ENCODE results near the gene STK33.
A peak's percentile ranks its signal among the peaks of the same experiment; 100 is the strongest.

STK33 gene

GRCh38 chr11:8564526-8564925 lies 29.5 kb downstream of the STK33 start:
- no peak for DNase-seq (ENCODE audit: low read depth)
- TF ChIP-seq CTCF (IDR thresholded peaks at IDR 0.05; ENCODE audit: insufficient read depth, low read depth, low read length, missing control alignments), result no peak
- no peak overlapping the region for H3K4me3 ChIP-seq (ENCODE audit: low read length)

- no peak overlapping the region for H3K4me3 ChIP-seq (ENCODE audit: low read length)
- no peak for TF ChIP-seq CTCF (IDR thresholded peaks at IDR 0.05; ENCODE audit: insufficient read depth, low read depth, low read length, missing control alignments)
- no peak for DNase-seq (ENCODE audit: low read depth)
These were observed 32.6 kb downstream of the STK33 start for GRCh38 chr11:8561461-8561860.

DNA sequence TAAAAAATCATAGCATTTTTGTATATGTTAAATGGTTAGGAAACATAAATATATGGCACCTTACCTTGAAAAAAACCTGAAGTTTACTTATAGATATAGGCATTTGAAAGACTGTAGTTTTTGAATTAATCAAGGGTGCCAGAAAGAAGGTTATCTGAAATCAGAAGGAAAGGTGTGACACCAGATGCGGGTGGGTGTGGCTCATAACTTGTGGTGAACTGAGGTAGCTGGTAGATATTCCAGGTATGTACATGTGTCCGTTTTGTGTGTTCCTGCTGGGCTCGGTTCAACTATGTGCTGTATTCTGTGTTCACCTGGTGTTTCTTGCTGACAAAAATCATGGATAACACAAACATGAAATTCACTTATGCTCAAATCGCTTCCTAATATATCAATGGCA lies 35.6 kb downstream of the STK33 start:
- no peak overlapping the region for H3K4me3 ChIP-seq (ENCODE audit: low read length)
- no peak for DNase-seq (ENCODE audit: low read depth)
- no peak for TF ChIP-seq CTCF (IDR thresholded peaks at IDR 0.05; ENCODE audit: insufficient read depth, low read depth, low read length, missing control alignments)

DNA sequence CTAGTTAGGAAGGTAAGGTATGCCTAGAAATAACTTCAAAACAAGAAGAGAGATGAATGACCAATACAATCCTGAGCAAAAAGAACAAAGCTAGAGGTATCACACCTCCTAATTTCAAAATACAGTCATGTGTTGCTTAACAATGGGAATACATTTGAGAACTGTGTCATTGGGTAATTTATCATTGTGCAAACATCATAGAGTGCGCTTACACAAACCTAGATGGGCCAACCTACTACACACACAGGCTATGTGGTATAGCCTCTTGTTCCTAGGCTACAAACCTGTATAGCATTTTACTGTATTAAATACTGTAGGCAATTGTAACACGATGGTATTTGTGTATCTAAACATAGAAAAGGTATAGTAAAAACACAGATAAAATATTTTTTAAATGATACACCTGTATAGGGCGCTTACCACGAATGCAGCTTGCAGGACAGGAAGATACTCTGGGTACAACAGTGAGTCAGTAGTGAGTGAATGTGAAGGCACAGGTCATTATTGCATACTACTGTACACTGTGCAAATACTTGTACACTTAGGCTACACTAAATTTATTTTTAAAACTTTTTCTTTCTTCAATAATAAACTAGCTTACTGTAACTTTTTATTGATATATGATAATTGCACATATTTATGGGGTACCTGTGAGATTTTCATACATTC lies 48.2 kb downstream of the STK33 start:
- no peak for TF ChIP-seq CTCF (IDR thresholded peaks at IDR 0.05; ENCODE audit: insufficient read depth, low read depth, low read length, missing control alignments)
- no peak overlapping the region for H3K4me3 ChIP-seq (ENCODE audit: low read length)
- DNase-seq (ENCODE audit: low read depth), result peak; percentile 67

DNA sequence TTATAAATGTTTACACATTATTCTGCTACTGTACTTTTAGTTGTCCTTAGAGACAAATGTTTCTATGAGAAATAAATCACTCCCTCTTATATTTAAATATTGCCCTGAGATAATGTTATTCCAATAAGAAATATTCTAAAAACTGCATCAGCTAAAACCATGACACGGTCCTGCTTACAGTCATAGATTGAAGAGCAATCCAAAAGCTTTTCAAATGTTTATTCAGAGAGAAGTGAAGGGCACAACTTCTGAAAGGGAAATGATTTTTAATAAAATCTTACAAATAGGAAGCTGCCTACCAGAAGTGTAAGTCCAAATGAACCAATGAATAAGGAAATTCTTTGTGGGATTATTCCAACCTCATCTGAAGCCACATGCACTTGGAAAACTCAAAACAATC lies 49.2 kb downstream of the STK33 start:
- H3K4me3 ChIP-seq (ENCODE audit: low read length), result no peak overlapping the region
- no peak for DNase-seq (ENCODE audit: low read depth)
- TF ChIP-seq CTCF (IDR thresholded peaks at IDR 0.05; ENCODE audit: insufficient read depth, low read depth, low read length, missing control alignments), result no peak

GRCh38 chr11:8543278-8543677 lies 50.8 kb downstream of the STK33 start:
- DNase-seq (ENCODE audit: low read depth), result no peak
- no peak for TF ChIP-seq CTCF (IDR thresholded peaks at IDR 0.05; ENCODE audit: insufficient read depth, low read depth, low read length, missing control alignments)
- H3K4me3 ChIP-seq (ENCODE audit: low read length), result no peak overlapping the region

DNA sequence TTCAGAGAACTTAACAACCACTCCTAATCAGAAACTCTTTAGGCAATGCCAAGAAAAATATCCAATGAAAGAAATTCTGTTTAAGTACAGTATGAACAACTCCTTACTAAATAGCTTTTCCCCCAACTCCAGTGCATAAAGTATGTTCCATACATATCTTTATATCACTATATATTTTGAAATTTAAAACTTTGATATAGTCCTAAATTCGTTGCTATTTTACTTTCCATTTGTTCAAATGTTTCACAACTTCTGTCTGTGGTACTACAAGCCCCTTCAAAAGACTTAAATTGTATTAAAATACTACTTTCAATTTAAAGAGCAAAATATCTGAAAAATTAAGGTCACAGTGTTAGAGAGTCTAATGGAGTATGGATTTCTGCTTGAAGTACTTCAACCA lies 52.6 kb downstream of the STK33 start:
- DNase-seq (ENCODE audit: low read depth), result no peak
- H3K4me3 ChIP-seq (ENCODE audit: low read length), result no peak overlapping the region
- TF ChIP-seq CTCF (IDR thresholded peaks at IDR 0.05; ENCODE audit: insufficient read depth, low read depth, low read length, missing control alignments), result no peak

Data from epithelial cell of esophagus (primary cell).